ENCODE results near the gene CREB3L1.

- TF ChIP-seq, protein P1, sequence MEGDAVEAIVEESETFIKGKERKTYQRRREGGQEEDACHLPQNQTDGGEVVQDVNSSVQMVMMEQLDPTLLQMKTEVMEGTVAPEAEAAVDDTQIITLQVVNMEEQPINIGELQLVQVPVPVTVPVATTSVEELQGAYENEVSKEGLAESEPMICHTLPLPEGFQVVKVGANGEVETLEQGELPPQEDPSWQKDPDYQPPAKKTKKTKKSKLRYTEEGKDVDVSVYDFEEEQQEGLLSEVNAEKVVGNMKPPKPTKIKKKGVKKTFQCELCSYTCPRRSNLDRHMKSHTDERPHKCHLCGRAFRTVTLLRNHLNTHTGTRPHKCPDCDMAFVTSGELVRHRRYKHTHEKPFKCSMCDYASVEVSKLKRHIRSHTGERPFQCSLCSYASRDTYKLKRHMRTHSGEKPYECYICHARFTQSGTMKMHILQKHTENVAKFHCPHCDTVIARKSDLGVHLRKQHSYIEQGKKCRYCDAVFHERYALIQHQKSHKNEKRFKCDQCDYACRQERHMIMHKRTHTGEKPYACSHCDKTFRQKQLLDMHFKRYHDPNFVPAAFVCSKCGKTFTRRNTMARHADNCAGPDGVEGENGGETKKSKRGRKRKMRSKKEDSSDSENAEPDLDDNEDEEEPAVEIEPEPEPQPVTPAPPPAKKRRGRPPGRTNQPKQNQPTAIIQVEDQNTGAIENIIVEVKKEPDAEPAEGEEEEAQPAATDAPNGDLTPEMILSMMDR (IDR thresholded peaks at IDR 0.05; ENCODE audit: insufficient read depth, low read length, poor library complexity, severe bottlenecking) = no peak
- TF ChIP-seq EZH2phosphoT487 (conservative IDR thresholded peaks at IDR 0.05; ENCODE audit: low read length) = no peak
Measured at GRCh38 chr11:46236918-46237247, 40.6 kb upstream of the CREB3L1 start.
